Measurements from ENCODE around the gene USPL1.
"Not testable (repeated sequence)": the region's sequence is repeated elsewhere in the genome, so short reads cannot be mapped to it uniquely, and the experiment has no call there.

DNA sequence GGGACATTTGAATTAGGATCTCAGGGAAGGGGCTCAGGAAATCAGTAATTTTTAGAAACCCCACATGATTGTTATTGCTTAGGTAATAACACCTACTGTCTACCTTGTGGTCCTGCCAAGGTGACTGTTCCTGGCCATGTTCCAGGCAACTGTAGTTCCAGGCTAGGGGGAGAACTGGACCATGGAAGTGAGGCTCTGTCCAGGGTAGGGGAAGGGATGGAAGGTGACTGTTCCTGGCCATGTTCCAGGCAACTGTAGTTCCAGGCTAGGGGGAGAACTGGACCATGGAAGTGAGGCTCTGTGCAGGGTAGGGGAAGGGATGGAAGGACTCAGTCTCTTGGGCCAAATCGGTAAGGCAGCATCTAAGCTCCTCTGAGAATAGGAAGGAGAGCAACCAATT is 23.5 kb downstream of the USPL1 start:
- not testable (repeated sequence) for TF ChIP-seq EZH2 (IDR thresholded peaks at IDR 0.05; ENCODE audit: insufficient read depth, poor library complexity, severe bottlenecking); EZH2phosphoT487 (IDR thresholded peaks at IDR 0.05; ENCODE audit: insufficient read depth, low read depth)
